IMR-90 (cell line): ENCODE data around the gene STX18. TPM values are rescaled to one million over a fixed set of nuclear protein-coding genes. Genes with fewer than 3 reads are reported as not detected.

Experiments used
- ATAC-seq: fragments of 200-7000 bp; cut with Tn5 transposase; 2 replicates; pipeline ENCODE4 v1.9.1; 2020; ENCODE audit warnings: low read depth, mild to moderate bottlenecking, moderate library complexity
- BruUV-seq: library from RNA; stranded (reverse); fragments of 400-500 nt; replicated peaks from 2 replicates; lab custom pipeline; 2021; lab: Mats Ljungman, UMichigan
- CTCF ChIA-PET: fragments of 300-600 bp; formaldehyde crosslinking; extraction: SDS; loops from one replicate; lab custom pipeline; 2021; ENCODE audit warnings: antibody characterized with exemption; lab: Yijun Ruan, JAX
- POLR2A ChIA-PET: fragments of 300-600 bp; sonication (Branson Sonifier 250); formaldehyde crosslinking; loops from one replicate; lab custom pipeline; 2022; ENCODE audit warnings: antibody characterized with exemption; ENCODE audit not compliant: unreplicated experiment; lab: Charles Lee
- DNase-seq: peaks from one replicate; pipeline ENCODE4 v3.0.0; 2013
- H2AFZ ChIP-seq: replicated peaks from 2 replicates; pipeline ENCODE3; 2013; ENCODE audit warnings: low read length, mild to moderate bottlenecking; ENCODE audit not compliant: poor library complexity
- H2AK5ac ChIP-seq: 2 replicates; pipeline ENCODE4 v1.6.1; 2013; ENCODE audit warnings: low read depth, low read length, inconsistent platforms
- H2AK9ac ChIP-seq: replicated peaks from 2 replicates; pipeline ENCODE3; 2013; ENCODE audit warnings: mild to moderate bottlenecking, low read depth, low read length, moderate library complexity; ENCODE audit not compliant: poor library complexity
- H2BK120ac ChIP-seq: 2 replicates; pipeline ENCODE4 v1.6.1; 2013; ENCODE audit warnings: low read depth, low read length, inconsistent platforms
- H2BK15ac ChIP-seq: 3 replicates; pipeline ENCODE4 v1.6.1; 2013; ENCODE audit warnings: low read depth, low read length, inconsistent platforms
- H2BK20ac ChIP-seq: 2 replicates; pipeline ENCODE4 v1.6.1; 2013; ENCODE audit warnings: low read depth, mild to moderate bottlenecking, inconsistent platforms, low read length, moderate library complexity
- H2BK5ac ChIP-seq: 2 replicates; pipeline ENCODE4 v1.6.1; 2013; ENCODE audit warnings: mild to moderate bottlenecking, low read depth, low read length, inconsistent platforms; ENCODE audit not compliant: poor library complexity, severe bottlenecking
- H3K14ac ChIP-seq: replicated peaks from 2 replicates; pipeline ENCODE4 v1.6.1; 2013; ENCODE audit warnings: low read depth, low read length, inconsistent platforms
- H3K18ac ChIP-seq: 2 replicates; pipeline ENCODE4 v1.6.1; 2013; ENCODE audit warnings: low read depth, low read length, control low read depth
- H3K23ac ChIP-seq: 2 replicates; pipeline ENCODE4 v1.6.1; 2013; ENCODE audit warnings: low read depth, low read length, inconsistent platforms
- H3K27ac ChIP-seq: 2 replicates; pipeline ENCODE4 v1.5.1; 2013; ENCODE audit warnings: mild to moderate bottlenecking, control low read depth, low read length; ENCODE audit not compliant: insufficient read depth
- H3K27me3 ChIP-seq: 2 replicates; pipeline ENCODE4 v1.6.1; 2013; ENCODE audit warnings: low read length; ENCODE audit not compliant: control insufficient read depth, insufficient read depth
- H3K36me3 ChIP-seq: 2 replicates; pipeline ENCODE4 v1.6.1; 2013; ENCODE audit warnings: low read length, mixed read lengths; ENCODE audit not compliant: control insufficient read depth, insufficient read depth
- H3K4ac ChIP-seq: 2 replicates; pipeline ENCODE4 v1.6.1; 2013; ENCODE audit warnings: low read depth, low read length, inconsistent platforms
- H3K4me1 ChIP-seq: 2 replicates; pipeline ENCODE4 v1.6.1; 2013; ENCODE audit warnings: low read length, mixed read lengths; ENCODE audit not compliant: control insufficient read depth, insufficient read depth
- H3K4me2 ChIP-seq: 2 replicates; pipeline ENCODE4 v1.6.1; 2013; ENCODE audit warnings: low read depth, mild to moderate bottlenecking, control low read depth, low read length, moderate library complexity
- H3K4me3 ChIP-seq: 2 replicates; pipeline ENCODE4 v1.5.1; 2013; ENCODE audit warnings: low read depth, mild to moderate bottlenecking, control low read depth, low read length, moderate library complexity; ENCODE audit not compliant: insufficient read depth
- H3K56ac ChIP-seq: 2 replicates; pipeline ENCODE4 v1.6.1; 2013; ENCODE audit warnings: low read length, inconsistent platforms; ENCODE audit not compliant: insufficient read depth; ENCODE audit errors: extremely low read depth
- H3K79me1 ChIP-seq, 2 experiments: 2 replicates each; pipeline ENCODE4 v1.6.1; 2013; ENCODE audit warnings: low read length in 2 of 2, inconsistent platforms in 1 of 2, low read depth in 1 of 2
- H3K9ac ChIP-seq: 2 replicates; pipeline ENCODE4 v1.6.1; 2013; ENCODE audit warnings: low read depth, low read length, control low read depth
- H3K9me1 ChIP-seq: 2 replicates; pipeline ENCODE4 v1.6.1; 2013; ENCODE audit warnings: low read length, inconsistent platforms; ENCODE audit not compliant: insufficient read depth
- H3K9me3 ChIP-seq: 2 replicates; pipeline ENCODE4 v1.6.1; 2013; ENCODE audit warnings: low read length; ENCODE audit not compliant: control insufficient read depth, insufficient read depth
- H4K20me1 ChIP-seq: 2 replicates; pipeline ENCODE4 v1.6.1; 2013; ENCODE audit warnings: low read length, inconsistent platforms; ENCODE audit not compliant: insufficient read depth
- H4K5ac ChIP-seq: 2 replicates; pipeline ENCODE4 v1.6.1; 2013; ENCODE audit warnings: mild to moderate bottlenecking, low read depth, low read length, control low read depth
- H4K8ac ChIP-seq, 2 experiments: 2 replicates each; pipeline ENCODE4 v1.6.1; 2013; ENCODE audit warnings: low read depth in 2 of 2, low read length in 2 of 2, control low read depth in 1 of 2, inconsistent platforms in 1 of 2
- H4K91ac ChIP-seq: 2 replicates; pipeline ENCODE4 v1.6.1; 2013; ENCODE audit warnings: low read depth, low read length, inconsistent platforms; ENCODE audit not compliant: insufficient read depth
- BHLHE40 ChIP-seq: fragments of 150-350 bp; IDR thresholded peaks from 2 replicates; pipeline ENCODE4 v1.6.1; 2016; ENCODE audit warnings: mild to moderate bottlenecking, low read depth, low read length
- ELK1 ChIP-seq: fragments of 150-350 bp; IDR thresholded peaks from 2 replicates; pipeline ENCODE4 v1.6.1; 2016; ENCODE audit warnings: low read depth, mild to moderate bottlenecking, low read length, moderate library complexity, borderline replicate concordance
- MAFK ChIP-seq: IDR thresholded peaks from 2 replicates; pipeline ENCODE4 v1.6.1; 2012; ENCODE audit warnings: low read depth, low read length, improper control_type of control experiment
- MXI1 ChIP-seq: IDR thresholded peaks from 2 replicates; pipeline ENCODE4 v1.6.1; 2012; ENCODE audit warnings: low read depth, mild to moderate bottlenecking, low read length, moderate library complexity, borderline replicate concordance
- POLR2A ChIP-seq: IDR thresholded peaks from 2 replicates; pipeline ENCODE4 v1.6.1; 2012; ENCODE audit warnings: mild to moderate bottlenecking, low read depth, low read length
- RCOR1 ChIP-seq: IDR thresholded peaks from 2 replicates; pipeline ENCODE4 v1.6.1; 2012; ENCODE audit warnings: mild to moderate bottlenecking, low read length, improper control_type of control experiment; ENCODE audit not compliant: insufficient replicate concordance
- USF2 ChIP-seq: fragments of 150-350 bp; IDR thresholded peaks from 2 replicates; pipeline ENCODE4 v1.6.1; 2017; ENCODE audit warnings: mild to moderate bottlenecking, antibody characterized with exemption, low read length, low read depth
- WGBS, 2 experiments: methylation state at CpG; one replicate each; pipeline versions ENCODE4 v1.1.5 to v1.1.7; 2013; ENCODE audit warnings: missing lambda C conversion rate in 2 of 2; ENCODE audit not compliant: insufficient read length in 1 of 2; ENCODE audit errors: extremely low coverage in 2 of 2; 5-methylcytosine and 5-hydroxymethylcytosine counted together
- dilution Hi-C: fragments of 300-500 bp; cut with HindIII; formaldehyde crosslinking; loops from one replicate; pipeline ENCODE4 v1.14.3; 2018; ENCODE audit warnings: low sequenced_read_pairs; ENCODE audit not compliant: unreplicated experiment
- in situ Hi-C: fragments of 300-500 bp; cut with MboI; formaldehyde crosslinking; loops from 3 replicates; pipeline ENCODE4 v1.14.3; 2019; ENCODE audit warnings: low sequenced_read_pairs, inconsistent platforms, mixed read lengths
- intact Hi-C: fragments of 100-400 bp; cut with micrococcal nuclease; formaldehyde crosslinking; loops from 2 replicates; pipeline ENCODE4 v1.10.0; 2022
- polyA plus RNA-seq, 3 experiments: library from polyadenylated mRNA; depleted of rRNA; stranded (reverse); fragments of >200 nt; gene quantifications; 2 replicates each; pipeline ENCODE4 v1.2.3, GENCODE V29; 2012; ENCODE audit warnings: low replicate concordance in 1 of 3
- total RNA-seq: library from RNA; depleted of rRNA; stranded (reverse); fragments of >200 nt; gene quantifications from 2 replicates; pipeline ENCODE4 v1.2.3, GENCODE V29; 2012
- TF ChIP-seq, protein P1 (sequence below): conservative IDR thresholded peaks from 2 replicates; pipeline ENCODE4 v1.5.1; 2012; ENCODE audit warnings: mild to moderate bottlenecking, low read depth, low read length, improper control_type of control experiment

Gene STX18
- total and polyA plus RNA-seq, 2 of the 4 experiments (the other 2 are of a cell fraction), result 20.1 to 23.4 TPM

- no peak for TF ChIP-seq MAFK
Observed at GRCh38 chr4:4427121-4427870, 114.6 kb downstream of the STX18 start (continued).

GRCh38 chr4:4426511-4427120 is 115.2 kb downstream of the STX18 start:
- peaks cover 3% of the 10 kb centered on the region; the same call in 1 of the 2 replicates for H4K20me1 ChIP-seq
- H2BK5ac ChIP-seq, result no peak overlapping the region
- peak overlapping the region; percentile 67 for H2AK9ac ChIP-seq
- H2AFZ ChIP-seq, result no peak overlapping the region
- no peak overlapping the region for H2AK5ac ChIP-seq
- no peak overlapping the region for H2BK20ac ChIP-seq
- H3K9me1 ChIP-seq, result peaks cover 12% of the 10 kb centered on the region; the same call in 1 of the 2 replicates
- ATAC-seq (no peak), DNase-seq (no peak)
- dilution Hi-C loops, result no loop called here
- no peak overlapping the region for H3K4me3 ChIP-seq
- H3K36me3 ChIP-seq, result peaks cover 16% of the 10 kb centered on the region
- no peak overlapping the region for H2BK15ac ChIP-seq
- H3K27ac ChIP-seq, result no peak overlapping the region
- no peak overlapping the region for H3K56ac ChIP-seq
- no peak overlapping the region for H3K23ac ChIP-seq
- H3K4me2 ChIP-seq, result no peak overlapping the region
- H3K14ac ChIP-seq, result no peak overlapping the region
- H3K9ac ChIP-seq, result no peak overlapping the region
- intact Hi-C loops, result no loop called here
- H3K9me3 ChIP-seq, result no peaks in the 10 kb centered on the region
- H3K4me1 ChIP-seq, result peaks cover 4% of the 10 kb centered on the region; the same call in 1 of the 2 replicates
- POLR2A ChIA-PET, result no interaction called here
- H4K8ac ChIP-seq, result no peak overlapping the region
- CTCF ChIA-PET, result no interaction called here
- H3K79me1 ChIP-seq, result peaks cover 4% of the 10 kb centered on the region in 2 experiments; a peak in 1 of 4 replicates
- no peak overlapping the region for H4K91ac ChIP-seq
- 89 to 100% methylated on average over 2 to 9 of the region's 11 CpGs for WGBS, 2 experiments
- BruUV-seq, result no TSS peak
- H2BK120ac ChIP-seq, result no peak overlapping the region
- TF ChIP-seq USF2, result no peak
- no peak for TF ChIP-seq ELK1
- TF ChIP-seq BHLHE40, result no peak
- no peak for TF ChIP-seq MXI1
- no peak for TF ChIP-seq RCOR1
- TF ChIP-seq, protein P1, sequence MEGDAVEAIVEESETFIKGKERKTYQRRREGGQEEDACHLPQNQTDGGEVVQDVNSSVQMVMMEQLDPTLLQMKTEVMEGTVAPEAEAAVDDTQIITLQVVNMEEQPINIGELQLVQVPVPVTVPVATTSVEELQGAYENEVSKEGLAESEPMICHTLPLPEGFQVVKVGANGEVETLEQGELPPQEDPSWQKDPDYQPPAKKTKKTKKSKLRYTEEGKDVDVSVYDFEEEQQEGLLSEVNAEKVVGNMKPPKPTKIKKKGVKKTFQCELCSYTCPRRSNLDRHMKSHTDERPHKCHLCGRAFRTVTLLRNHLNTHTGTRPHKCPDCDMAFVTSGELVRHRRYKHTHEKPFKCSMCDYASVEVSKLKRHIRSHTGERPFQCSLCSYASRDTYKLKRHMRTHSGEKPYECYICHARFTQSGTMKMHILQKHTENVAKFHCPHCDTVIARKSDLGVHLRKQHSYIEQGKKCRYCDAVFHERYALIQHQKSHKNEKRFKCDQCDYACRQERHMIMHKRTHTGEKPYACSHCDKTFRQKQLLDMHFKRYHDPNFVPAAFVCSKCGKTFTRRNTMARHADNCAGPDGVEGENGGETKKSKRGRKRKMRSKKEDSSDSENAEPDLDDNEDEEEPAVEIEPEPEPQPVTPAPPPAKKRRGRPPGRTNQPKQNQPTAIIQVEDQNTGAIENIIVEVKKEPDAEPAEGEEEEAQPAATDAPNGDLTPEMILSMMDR, result no peak
- TF ChIP-seq MAFK, result no peak
- no peak for TF ChIP-seq POLR2A
- no peak overlapping the region for H3K4ac ChIP-seq
- H3K27me3 ChIP-seq, result no peaks in the 10 kb centered on the region
- in situ Hi-C loops, result no loop called here
- no peak overlapping the region for H3K18ac ChIP-seq
- no peak overlapping the region for H4K5ac ChIP-seq
